Activated CD4-positive, CD25-positive, alpha-beta regulatory T cell (primary cell): Measurements from ENCODE around the gene DENND5B.
"Not testable (repeated sequence)": the region's sequence is repeated elsewhere in the genome, so short reads cannot be mapped to it uniquely, and the experiment has no call there.

ENCODE experiments used
- DNase-seq, 4 experiments: peaks; one replicate each; lab custom pipeline; 2025; lab: John Stamatoyannopoulos, UW

DENND5B gene

GRCh38 chr12:31557707-31558106, 33.2 kb downstream of the DENND5B start:
- DNase-seq: no peak

GRCh38 chr12:31555466-31555865, 35.5 kb downstream of the DENND5B start:
- not testable (repeated sequence) for DNase-seq

- not testable (repeated sequence) for DNase-seq
Observed at GRCh38 chr12:31550590-31550989, 40.3 kb downstream of the DENND5B start.

GRCh38 chr12:31536672-31537071, 54.3 kb downstream of the DENND5B start:
- no peak for DNase-seq

- no peak for DNase-seq
Observed at GRCh38 chr12:31533470-31533869, 57.5 kb downstream of the DENND5B start.

GRCh38 chr12:31531893-31532292, 59.0 kb downstream of the DENND5B start:
- no peak for DNase-seq

- DNase-seq: no peak
Observed at GRCh38 chr12:31528095-31528494, 62.8 kb downstream of the DENND5B start.

- no peak for DNase-seq
Observed at GRCh38 chr12:31527083-31527482, 63.9 kb downstream of the DENND5B start.

- DNase-seq: no peak
Observed at GRCh38 chr12:31526158-31526546, 64.8 kb downstream of the DENND5B start.

GRCh38 chr12:31525496-31526157, 65.3 kb downstream of the DENND5B start:
- DNase-seq: no peak

- DNase-seq: no peak
Observed at GRCh38 chr12:31524791-31525495, 66.0 kb downstream of the DENND5B start.

- no peak for DNase-seq
Observed at GRCh38 chr12:31523306-31523705, 67.6 kb downstream of the DENND5B start.

- DNase-seq: no peak
Observed at GRCh38 chr12:31522607-31523006, 68.3 kb downstream of the DENND5B start.

GRCh38 chr12:31521964-31522363, 69.0 kb downstream of the DENND5B start:
- DNase-seq: no peak

GRCh38 chr12:31519511-31519910, 71.4 kb downstream of the DENND5B start:
- DNase-seq: no peak

GRCh38 chr12:31518680-31519227, 72.2 kb downstream of the DENND5B start:
- DNase-seq: no peak

GRCh38 chr12:31517994-31518393, 72.9 kb downstream of the DENND5B start:
- DNase-seq: no peak

- DNase-seq: no peak
Observed at GRCh38 chr12:31516702-31517101, 74.2 kb downstream of the DENND5B start.

GRCh38 chr12:31514912-31515311, 76.0 kb downstream of the DENND5B start:
- DNase-seq: no peak

GRCh38 chr12:31510034-31510433, 80.9 kb downstream of the DENND5B start:
- no peak for DNase-seq

- no peak for DNase-seq
Observed at GRCh38 chr12:31508436-31509150, 82.3 kb downstream of the DENND5B start.

GRCh38 chr12:31507966-31508365, 83.0 kb downstream of the DENND5B start:
- DNase-seq: no peak
